Measurements from ENCODE around the gene PHLPP2.

GRCh38 chr16:71672803-71673581 is 51.5 kb downstream of the PHLPP2 start:
- no peak for TF ChIP-seq POLR2A (IDR thresholded peaks at IDR 0.05)
- TF ChIP-seq, protein P1, sequence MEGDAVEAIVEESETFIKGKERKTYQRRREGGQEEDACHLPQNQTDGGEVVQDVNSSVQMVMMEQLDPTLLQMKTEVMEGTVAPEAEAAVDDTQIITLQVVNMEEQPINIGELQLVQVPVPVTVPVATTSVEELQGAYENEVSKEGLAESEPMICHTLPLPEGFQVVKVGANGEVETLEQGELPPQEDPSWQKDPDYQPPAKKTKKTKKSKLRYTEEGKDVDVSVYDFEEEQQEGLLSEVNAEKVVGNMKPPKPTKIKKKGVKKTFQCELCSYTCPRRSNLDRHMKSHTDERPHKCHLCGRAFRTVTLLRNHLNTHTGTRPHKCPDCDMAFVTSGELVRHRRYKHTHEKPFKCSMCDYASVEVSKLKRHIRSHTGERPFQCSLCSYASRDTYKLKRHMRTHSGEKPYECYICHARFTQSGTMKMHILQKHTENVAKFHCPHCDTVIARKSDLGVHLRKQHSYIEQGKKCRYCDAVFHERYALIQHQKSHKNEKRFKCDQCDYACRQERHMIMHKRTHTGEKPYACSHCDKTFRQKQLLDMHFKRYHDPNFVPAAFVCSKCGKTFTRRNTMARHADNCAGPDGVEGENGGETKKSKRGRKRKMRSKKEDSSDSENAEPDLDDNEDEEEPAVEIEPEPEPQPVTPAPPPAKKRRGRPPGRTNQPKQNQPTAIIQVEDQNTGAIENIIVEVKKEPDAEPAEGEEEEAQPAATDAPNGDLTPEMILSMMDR (IDR thresholded peaks at IDR 0.05), result no peak
